ENCODE data around the gene SLCO2A1. TPM values are rescaled to one million over a fixed set of nuclear protein-coding genes. Genes with fewer than 3 reads are reported as not detected.

The SLCO2A1 gene
- total and polyA plus RNA-seq, 2 experiments from 2014 or later, result 0.31 to 1.0 TPM

DNA sequence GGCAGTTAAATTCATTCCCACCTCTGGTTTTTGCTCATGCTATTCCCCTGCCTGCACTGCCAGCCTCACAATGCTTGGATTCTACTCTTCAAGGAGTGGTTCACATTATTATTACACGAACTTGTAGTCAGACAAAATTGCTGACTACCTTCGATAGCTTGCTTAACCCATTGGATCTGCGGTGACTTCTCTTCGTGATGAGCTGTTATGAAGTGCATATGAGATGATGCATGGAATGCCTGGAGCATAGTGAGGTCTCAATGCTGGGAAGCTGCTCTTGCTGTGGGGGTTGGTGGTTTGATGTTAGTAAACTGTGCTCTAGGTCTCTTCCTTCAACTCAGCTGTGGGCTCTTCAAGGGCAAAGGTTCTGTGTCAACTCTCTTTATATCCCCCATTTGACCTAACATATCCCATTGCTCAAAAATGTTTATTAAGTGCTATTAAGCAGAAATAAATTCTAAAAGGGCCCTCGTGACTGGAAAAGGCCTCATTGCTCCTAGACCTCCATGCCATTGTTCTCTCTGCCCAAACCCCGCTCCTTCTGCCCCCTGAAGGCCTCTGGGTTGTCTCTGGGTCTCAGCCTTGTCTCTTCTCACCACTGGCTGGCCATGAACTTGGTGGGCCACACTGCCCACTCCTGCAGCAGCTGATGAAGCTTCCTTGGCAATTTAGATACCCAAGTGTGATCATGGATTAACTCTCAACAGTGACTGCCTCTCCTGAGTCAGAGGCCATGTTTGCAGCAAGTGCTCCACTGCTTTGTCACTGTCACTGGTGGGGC is 4.5 kb upstream of the SLCO2A1 start:
- Histone ChIP-seq H3K27me3 (ENCODE audit: insufficient read depth) (peaks cover 25% of the 10 kb centered on the region), H3F3A (replicated peaks; ENCODE audit: low read depth) (no peaks in the 10 kb centered on the region), H3K27ac (ENCODE audit: low read depth) (no peak overlapping the region), H3K9me2 (ENCODE audit: insufficient read depth) (no peaks in the 10 kb centered on the region; the same call in 1 of the 2 replicates), H3K4me2 (no peak overlapping the region), H4K20me1 (replicated peaks; ENCODE audit: insufficient read depth) (no peaks in the 10 kb centered on the region), H3K4me1 (ENCODE audit: insufficient read depth) (peaks cover 7% of the 10 kb centered on the region; the same call in 1 of the 2 replicates), H3K79me2 (replicated peaks; ENCODE audit: insufficient read depth) (no peaks in the 10 kb centered on the region), H3K4me3 (no peak overlapping the region), H3K36me3 (ENCODE audit: insufficient read depth) (no peaks in the 10 kb centered on the region), H2AFZ (no peak overlapping the region)
- DNase-seq (ENCODE audit: low spot score) (no peak), ATAC-seq (no peak)
- TF ChIP-seq EZH2phosphoT487 (IDR thresholded peaks at IDR 0.05; ENCODE audit: unreplicated experiment), result no peak
- Mint-ChIP-seq H3K27me3 (ENCODE audit: insufficient read depth, low read depth, poor library complexity) (peaks cover 26% of the 10 kb centered on the region), H3K4me1 (peaks cover 11% of the 10 kb centered on the region), H3K4me3 (no peak overlapping the region), H3K36me3 (ENCODE audit: low read depth) (no peaks in the 10 kb centered on the region), H3K27ac (no peak overlapping the region), H3K9me3 (no peaks in the 10 kb centered on the region; the same call in 2 of the 3 replicates)

DNA sequence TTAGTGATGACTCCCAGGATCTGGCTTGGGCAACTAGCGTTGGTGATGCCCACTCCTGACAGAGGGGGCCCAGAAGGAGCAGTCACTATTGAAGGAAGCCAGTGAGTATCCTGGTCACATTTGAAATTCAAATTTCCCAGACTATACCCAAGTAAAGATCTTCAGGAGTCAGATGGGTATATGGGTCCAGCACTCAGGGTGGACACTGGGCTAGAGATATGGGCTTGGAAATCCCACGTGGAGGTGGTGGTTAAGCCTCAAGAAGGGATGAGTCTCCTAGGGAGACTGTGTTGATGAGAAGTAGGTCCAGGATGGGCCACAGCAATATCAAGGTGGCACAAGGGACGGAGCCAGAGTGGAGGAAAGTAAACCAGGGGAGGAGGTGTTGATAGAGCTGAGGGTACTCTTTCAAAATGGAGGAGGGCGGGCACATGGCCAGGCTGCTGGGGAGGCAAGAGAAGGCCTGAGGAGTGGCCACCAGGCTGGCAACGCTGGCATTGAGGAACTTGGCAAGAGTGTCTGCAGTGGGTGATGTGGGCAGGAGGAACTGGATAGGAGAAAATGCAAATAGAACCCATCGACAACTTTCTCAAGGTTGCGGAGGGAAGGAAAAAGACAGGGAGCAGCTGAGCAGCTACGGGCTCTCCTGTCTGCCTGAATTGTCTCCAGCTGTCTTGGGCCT is 3.7 kb upstream of the SLCO2A1 start:
- no peak overlapping the region for H3K27ac Mint-ChIP-seq
- TF ChIP-seq CREB1 (CRISPR knock-in tag; IDR thresholded peaks at IDR 0.05; ENCODE audit: low read depth), result no peak
- no peak for TF ChIP-seq EZH2phosphoT487 (IDR thresholded peaks at IDR 0.05; ENCODE audit: unreplicated experiment)
- TF ChIP-seq, protein P1, sequence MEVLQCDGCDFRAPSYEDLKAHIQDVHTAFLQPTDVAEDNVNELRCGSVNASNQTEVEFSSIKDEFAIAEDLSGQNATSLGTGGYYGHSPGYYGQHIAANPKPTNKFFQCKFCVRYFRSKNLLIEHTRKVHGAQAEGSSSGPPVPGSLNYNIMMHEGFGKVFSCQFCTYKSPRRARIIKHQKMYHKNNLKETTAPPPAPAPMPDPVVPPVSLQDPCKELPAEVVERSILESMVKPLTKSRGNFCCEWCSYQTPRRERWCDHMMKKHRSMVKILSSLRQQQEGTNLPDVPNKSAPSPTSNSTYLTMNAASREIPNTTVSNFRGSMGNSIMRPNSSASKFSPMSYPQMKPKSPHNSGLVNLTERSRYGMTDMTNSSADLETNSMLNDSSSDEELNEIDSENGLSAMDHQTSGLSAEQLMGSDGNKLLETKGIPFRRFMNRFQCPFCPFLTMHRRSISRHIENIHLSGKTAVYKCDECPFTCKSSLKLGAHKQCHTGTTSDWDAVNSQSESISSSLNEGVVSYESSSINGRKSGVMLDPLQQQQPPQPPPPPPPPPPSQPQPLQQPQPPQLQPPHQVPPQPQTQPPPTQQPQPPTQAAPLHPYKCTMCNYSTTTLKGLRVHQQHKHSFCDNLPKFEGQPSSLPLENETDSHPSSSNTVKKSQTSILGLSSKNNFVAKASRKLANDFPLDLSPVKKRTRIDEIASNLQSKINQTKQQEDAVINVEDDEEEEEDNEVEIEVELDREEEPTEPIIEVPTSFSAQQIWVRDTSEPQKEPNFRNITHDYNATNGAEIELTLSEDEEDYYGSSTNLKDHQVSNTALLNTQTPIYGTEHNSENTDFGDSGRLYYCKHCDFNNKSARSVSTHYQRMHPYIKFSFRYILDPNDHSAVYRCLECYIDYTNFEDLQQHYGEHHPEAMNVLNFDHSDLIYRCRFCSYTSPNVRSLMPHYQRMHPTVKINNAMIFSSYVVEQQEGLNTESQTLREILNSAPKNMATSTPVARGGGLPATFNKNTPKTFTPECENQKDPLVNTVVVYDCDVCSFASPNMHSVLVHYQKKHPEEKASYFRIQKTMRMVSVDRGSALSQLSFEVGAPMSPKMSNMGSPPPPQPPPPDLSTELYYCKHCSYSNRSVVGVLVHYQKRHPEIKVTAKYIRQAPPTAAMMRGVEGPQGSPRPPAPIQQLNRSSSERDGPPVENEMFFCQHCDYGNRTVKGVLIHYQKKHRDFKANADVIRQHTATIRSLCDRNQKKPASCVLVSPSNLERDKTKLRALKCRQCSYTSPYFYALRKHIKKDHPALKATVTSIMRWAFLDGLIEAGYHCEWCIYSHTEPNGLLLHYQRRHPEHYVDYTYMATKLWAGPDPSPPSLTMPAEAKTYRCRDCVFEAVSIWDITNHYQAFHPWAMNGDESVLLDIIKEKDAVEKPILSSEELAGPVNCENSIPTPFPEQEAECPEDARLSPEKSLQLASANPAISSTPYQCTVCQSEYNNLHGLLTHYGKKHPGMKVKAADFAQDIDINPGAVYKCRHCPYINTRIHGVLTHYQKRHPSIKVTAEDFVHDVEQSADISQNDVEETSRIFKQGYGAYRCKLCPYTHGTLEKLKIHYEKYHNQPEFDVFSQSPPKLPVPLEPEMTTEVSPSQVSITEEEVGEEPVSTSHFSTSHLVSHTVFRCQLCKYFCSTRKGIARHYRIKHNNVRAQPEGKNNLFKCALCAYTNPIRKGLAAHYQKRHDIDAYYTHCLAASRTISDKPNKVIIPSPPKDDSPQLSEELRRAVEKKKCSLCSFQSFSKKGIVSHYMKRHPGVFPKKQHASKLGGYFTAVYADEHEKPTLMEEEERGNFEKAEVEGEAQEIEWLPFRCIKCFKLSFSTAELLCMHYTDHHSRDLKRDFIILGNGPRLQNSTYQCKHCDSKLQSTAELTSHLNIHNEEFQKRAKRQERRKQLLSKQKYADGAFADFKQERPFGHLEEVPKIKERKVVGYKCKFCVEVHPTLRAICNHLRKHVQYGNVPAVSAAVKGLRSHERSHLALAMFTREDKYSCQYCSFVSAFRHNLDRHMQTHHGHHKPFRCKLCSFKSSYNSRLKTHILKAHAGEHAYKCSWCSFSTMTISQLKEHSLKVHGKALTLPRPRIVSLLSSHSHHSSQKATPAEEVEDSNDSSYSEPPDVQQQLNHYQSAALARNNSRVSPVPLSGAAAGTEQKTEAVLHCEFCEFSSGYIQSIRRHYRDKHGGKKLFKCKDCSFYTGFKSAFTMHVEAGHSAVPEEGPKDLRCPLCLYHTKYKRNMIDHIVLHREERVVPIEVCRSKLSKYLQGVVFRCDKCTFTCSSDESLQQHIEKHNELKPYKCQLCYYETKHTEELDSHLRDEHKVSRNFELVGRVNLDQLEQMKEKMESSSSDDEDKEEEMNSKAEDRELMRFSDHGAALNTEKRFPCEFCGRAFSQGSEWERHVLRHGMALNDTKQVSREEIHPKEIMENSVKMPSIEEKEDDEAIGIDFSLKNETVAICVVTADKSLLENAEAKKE (CRISPR knock-in tag; IDR thresholded peaks at IDR 0.05), result no peak
- no peak for TF ChIP-seq NANOG (IDR thresholded peaks at IDR 0.05; ENCODE audit: borderline replicate concordance)
- TF ChIP-seq EZH2 (IDR thresholded peaks at IDR 0.05; ENCODE audit: low read depth, unreplicated experiment), result no peak
- TF ChIP-seq ZNF114 (CRISPR knock-in tag; IDR thresholded peaks at IDR 0.05), result no peak
- TF ChIP-seq, protein P2, sequence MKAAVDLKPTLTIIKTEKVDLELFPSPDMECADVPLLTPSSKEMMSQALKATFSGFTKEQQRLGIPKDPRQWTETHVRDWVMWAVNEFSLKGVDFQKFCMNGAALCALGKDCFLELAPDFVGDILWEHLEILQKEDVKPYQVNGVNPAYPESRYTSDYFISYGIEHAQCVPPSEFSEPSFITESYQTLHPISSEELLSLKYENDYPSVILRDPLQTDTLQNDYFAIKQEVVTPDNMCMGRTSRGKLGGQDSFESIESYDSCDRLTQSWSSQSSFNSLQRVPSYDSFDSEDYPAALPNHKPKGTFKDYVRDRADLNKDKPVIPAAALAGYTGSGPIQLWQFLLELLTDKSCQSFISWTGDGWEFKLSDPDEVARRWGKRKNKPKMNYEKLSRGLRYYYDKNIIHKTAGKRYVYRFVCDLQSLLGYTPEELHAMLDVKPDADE (IDR thresholded peaks at IDR 0.05), result no peak
- TF ChIP-seq ZNF331 (CRISPR knock-in tag; IDR thresholded peaks at IDR 0.05; ENCODE audit: low read depth), result no peak
- TF ChIP-seq POLR2AphosphoS5 (IDR thresholded peaks at IDR 0.05; ENCODE audit: low read depth), result no peak

More for the DNA sequence above, 3.7 kb upstream of the SLCO2A1 start:
- H4K20me1 ChIP-seq (replicated peaks; ENCODE audit: insufficient read depth), result no peaks in the 10 kb centered on the region
- no peak overlapping the region for H3K4me3 Mint-ChIP-seq
- H3K27me3 ChIP-seq (ENCODE audit: insufficient read depth), result peaks cover 33% of the 10 kb centered on the region
- H3K4me1 ChIP-seq (ENCODE audit: insufficient read depth), result peaks cover 7% of the 10 kb centered on the region; the same call in 1 of the 2 replicates
- DNase-seq (ENCODE audit: low spot score), result no peak
- H2AFZ ChIP-seq, result no peak overlapping the region
- peaks cover 34% of the 10 kb centered on the region for H3K27me3 Mint-ChIP-seq (ENCODE audit: insufficient read depth, low read depth, poor library complexity)
- no peaks in the 10 kb centered on the region for H3F3A ChIP-seq (replicated peaks; ENCODE audit: low read depth)
- ATAC-seq, result no peak
- no peak overlapping the region for H3K4me3 ChIP-seq
- H3K79me2 ChIP-seq (replicated peaks; ENCODE audit: insufficient read depth), result no peaks in the 10 kb centered on the region
- no peaks in the 10 kb centered on the region; the same call in 2 of the 3 replicates for H3K9me3 Mint-ChIP-seq
- H3K4me2 ChIP-seq, result no peak overlapping the region
- H3K4me1 Mint-ChIP-seq, result peaks cover 14% of the 10 kb centered on the region
- no peak overlapping the region for H3K27ac ChIP-seq (ENCODE audit: low read depth)
- no peaks in the 10 kb centered on the region for H3K36me3 Mint-ChIP-seq (ENCODE audit: low read depth)
- no peaks in the 10 kb centered on the region for H3K36me3 ChIP-seq (ENCODE audit: insufficient read depth)
- no peaks in the 10 kb centered on the region; the same call in 1 of the 2 replicates for H3K9me2 ChIP-seq (ENCODE audit: insufficient read depth)

All from GM23338 (cell line).